HG03521 (cell line): Measurements from ENCODE around the gene NUP35.
A peak's percentile ranks its signal among the peaks of the same experiment; 100 is the strongest.

ENCODE experiments used
- ATAC-seq: cut with Tn5 transposase; IDR thresholded peaks from one replicate; pipeline ENCODE4 v1.9.1; 2021; ENCODE audit warnings: mild to moderate bottlenecking, moderate library complexity; ENCODE audit not compliant: unreplicated experiment

The NUP35 gene

GRCh38 chr2:183124222-183124956 lies at the start of gene NUP35:
TSS of gene NUP35 (plus strand) at chr2:183124443. CDS start at chr2:183124458, 15 bp downstream.
- ATAC-seq: peak; percentile 91

GRCh38 chr2:183078163-183078463 lies 46.1 kb upstream of the NUP35 start:
- ATAC-seq: no peak

GRCh38 chr2:183078464-183079138 lies 45.6 kb upstream of the NUP35 start, which contains the start of gene DUSP19:
TSS of gene DUSP19 (plus strand) at chr2:183078747. CDS start at chr2:183078934, 187 bp downstream.
- peak; percentile 87 for ATAC-seq

- ATAC-seq: peak; percentile 14
Observed at GRCh38 chr2:183079139-183079775, 45.0 kb upstream of the NUP35 start.

GRCh38 chr2:183081911-183082310 lies 42.3 kb upstream of the NUP35 start:
- ATAC-seq: no peak

GRCh38 chr2:183088061-183088460 lies 36.2 kb upstream of the NUP35 start:
- no peak for ATAC-seq

GRCh38 chr2:183089192-183089851 lies 34.9 kb upstream of the NUP35 start:
- ATAC-seq: peak; percentile 42

- ATAC-seq: no peak
Observed at GRCh38 chr2:183091318-183091953, 32.8 kb upstream of the NUP35 start.

GRCh38 chr2:183091954-183092345 lies 32.3 kb upstream of the NUP35 start:
- no peak for ATAC-seq

GRCh38 chr2:183093857-183094657 lies 30.2 kb upstream of the NUP35 start:
- ATAC-seq: peak; percentile 61

- no peak for ATAC-seq
Observed at GRCh38 chr2:183105402-183106134, 18.7 kb upstream of the NUP35 start.

GRCh38 chr2:183112577-183112976 lies 11.7 kb upstream of the NUP35 start:
- ATAC-seq: no peak

- ATAC-seq: no peak
Observed at GRCh38 chr2:183113630-183114029, 10.6 kb upstream of the NUP35 start.

GRCh38 chr2:183117226-183117625 lies 7.0 kb upstream of the NUP35 start:
- ATAC-seq: no peak

GRCh38 chr2:183123117-183123958 lies 905 bp upstream of the NUP35 start:
- ATAC-seq: no peak

- ATAC-seq: peak; percentile 30
Observed at GRCh38 chr2:183123959-183124221, 353 bp upstream of the NUP35 start.

GRCh38 chr2:183124957-183125255 lies 663 bp downstream of the NUP35 start:
- no peak for ATAC-seq

- no peak for ATAC-seq
Observed at GRCh38 chr2:183125659-183126341, 1.6 kb downstream of the NUP35 start.
